ENCODE results near the gene TPMT. TPM values are rescaled to one million over a fixed set of nuclear protein-coding genes. Genes with fewer than 3 reads are reported as not detected.

The TPMT gene
- total RNA-seq, 1 donor from 2014 or later = 18.2 TPM

DNA sequence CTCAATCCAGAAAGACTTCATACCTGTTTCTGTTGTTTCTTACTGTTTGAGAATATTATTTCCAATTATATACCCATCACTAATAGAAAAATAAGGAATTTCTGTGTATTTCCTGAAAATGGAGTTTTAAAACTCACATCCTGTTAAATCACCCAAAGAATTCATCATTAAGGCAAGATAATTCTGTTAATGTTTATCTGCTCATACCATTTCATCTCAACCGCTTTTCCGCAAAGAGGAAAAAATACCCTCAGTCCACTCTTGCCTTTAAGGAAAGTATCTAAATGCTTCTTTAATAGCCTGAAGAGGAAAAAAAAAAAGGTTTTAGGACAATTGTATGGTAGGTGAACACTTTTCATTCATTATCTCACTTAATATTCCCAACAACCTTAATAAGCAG lies 7.3 kb downstream of the TPMT start:
- H3K4me3 ChIP-seq (ENCODE audit: low read depth, low read length) = no peak overlapping the region
- no peaks in the 10 kb centered on the region for H3K27me3 ChIP-seq (ENCODE audit: control insufficient read depth, insufficient read depth, low read length)
- FAIRE-seq = no peak
- peaks cover 4% of the 10 kb centered on the region for H3K36me3 ChIP-seq (ENCODE audit: control insufficient read depth, insufficient read depth, low read length)
- TF ChIP-seq, protein P1, sequence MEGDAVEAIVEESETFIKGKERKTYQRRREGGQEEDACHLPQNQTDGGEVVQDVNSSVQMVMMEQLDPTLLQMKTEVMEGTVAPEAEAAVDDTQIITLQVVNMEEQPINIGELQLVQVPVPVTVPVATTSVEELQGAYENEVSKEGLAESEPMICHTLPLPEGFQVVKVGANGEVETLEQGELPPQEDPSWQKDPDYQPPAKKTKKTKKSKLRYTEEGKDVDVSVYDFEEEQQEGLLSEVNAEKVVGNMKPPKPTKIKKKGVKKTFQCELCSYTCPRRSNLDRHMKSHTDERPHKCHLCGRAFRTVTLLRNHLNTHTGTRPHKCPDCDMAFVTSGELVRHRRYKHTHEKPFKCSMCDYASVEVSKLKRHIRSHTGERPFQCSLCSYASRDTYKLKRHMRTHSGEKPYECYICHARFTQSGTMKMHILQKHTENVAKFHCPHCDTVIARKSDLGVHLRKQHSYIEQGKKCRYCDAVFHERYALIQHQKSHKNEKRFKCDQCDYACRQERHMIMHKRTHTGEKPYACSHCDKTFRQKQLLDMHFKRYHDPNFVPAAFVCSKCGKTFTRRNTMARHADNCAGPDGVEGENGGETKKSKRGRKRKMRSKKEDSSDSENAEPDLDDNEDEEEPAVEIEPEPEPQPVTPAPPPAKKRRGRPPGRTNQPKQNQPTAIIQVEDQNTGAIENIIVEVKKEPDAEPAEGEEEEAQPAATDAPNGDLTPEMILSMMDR (IDR thresholded peaks at IDR 0.05; ENCODE audit: insufficient read depth, low read length, severe bottlenecking) = no peak
- DNase-seq (ENCODE audit: low read depth) = no peak

- TF ChIP-seq, protein P1 (IDR thresholded peaks at IDR 0.05; ENCODE audit: insufficient read depth, low read length, severe bottlenecking) = no peak
- Histone ChIP-seq H3K36me3 (ENCODE audit: control insufficient read depth, insufficient read depth, low read length) (peaks cover 5% of the 10 kb centered on the region), H3K4me3 (ENCODE audit: low read depth, low read length) (no peak overlapping the region), H3K27me3 (ENCODE audit: control insufficient read depth, insufficient read depth, low read length) (no peaks in the 10 kb centered on the region)
- DNase-seq (ENCODE audit: low read depth) (peak; percentile 76), FAIRE-seq (no peak)
Observed at GRCh38 chr6:18147160-18147559, 7.7 kb downstream of the TPMT start.

DNA sequence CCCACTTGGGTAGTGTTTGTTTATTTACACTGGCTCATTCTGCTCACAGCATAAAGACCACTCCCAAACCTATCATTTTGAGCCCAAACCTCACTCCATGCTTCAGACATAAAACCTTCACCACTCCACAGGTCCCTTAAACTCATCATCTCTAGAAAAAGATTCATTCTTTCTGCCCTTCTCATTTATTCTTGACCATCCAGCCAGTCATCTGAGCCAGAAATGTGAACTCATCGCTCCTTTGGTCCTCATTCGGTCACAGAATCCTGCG lies 12.4 kb downstream of the TPMT start:
- DNase-seq (ENCODE audit: low read depth) (no peak), FAIRE-seq (no peak)
- TF ChIP-seq, protein P1 (IDR thresholded peaks at IDR 0.05; ENCODE audit: insufficient read depth, low read length, severe bottlenecking) = no peak
- Histone ChIP-seq H3K27me3 (ENCODE audit: control insufficient read depth, insufficient read depth, low read length) (no peaks in the 10 kb centered on the region), H3K4me3 (ENCODE audit: low read depth, low read length) (no peak overlapping the region), H3K36me3 (ENCODE audit: control insufficient read depth, insufficient read depth, low read length) (peaks cover 11% of the 10 kb centered on the region)

- DNase-seq (ENCODE audit: low read depth) (no peak), FAIRE-seq (no peak)
- peaks cover 11% of the 10 kb centered on the region for H3K36me3 ChIP-seq (ENCODE audit: control insufficient read depth, insufficient read depth, low read length)
- H3K27me3 ChIP-seq (ENCODE audit: control insufficient read depth, insufficient read depth, low read length) = no peaks in the 10 kb centered on the region
- H3K4me3 ChIP-seq (ENCODE audit: low read depth, low read length) = no peak overlapping the region
- TF ChIP-seq, protein P1 (IDR thresholded peaks at IDR 0.05; ENCODE audit: insufficient read depth, low read length, severe bottlenecking) = no peak
Observed at GRCh38 chr6:18141805-18142590, 12.9 kb downstream of the TPMT start.

GRCh38 chr6:18139935-18140621 lies 14.8 kb downstream of the TPMT start:
- DNase-seq (ENCODE audit: low read depth) (no peak), FAIRE-seq (no peak)
- Histone ChIP-seq H3K36me3 (ENCODE audit: control insufficient read depth, insufficient read depth, low read length) (peaks cover 11% of the 10 kb centered on the region), H3K27me3 (ENCODE audit: control insufficient read depth, insufficient read depth, low read length) (no peaks in the 10 kb centered on the region), H3K4me3 (ENCODE audit: low read depth, low read length) (no peak overlapping the region)
- TF ChIP-seq, protein P1 (IDR thresholded peaks at IDR 0.05; ENCODE audit: insufficient read depth, low read length, severe bottlenecking) = no peak

Data from bronchial epithelial cell (primary cell).